GM23338 (cell line): ENCODE data around the gene MTHFS. TPM values are rescaled to one million over a fixed set of nuclear protein-coding genes. Genes with fewer than 3 reads are reported as not detected.

Source experiments
- ATAC-seq: fragments of 200-7000 bp; cut with Tn5 transposase; 3 replicates; pipeline ENCODE4 v1.9.1; 2020
- DNase-seq: peaks from one replicate; pipeline ENCODE4 v3.0.0-alpha.2; 2015; ENCODE audit warnings: low spot score
- H2AFZ ChIP-seq: fragments of 200-600 bp; sonication (generic); 2 replicates; pipeline ENCODE4 v1.8.0; 2016; ENCODE audit warnings: antibody characterized with exemption, mild to moderate bottlenecking, moderate library complexity
- H3F3A ChIP-seq: fragments of 200-600 bp; sonication (generic); replicated peaks from 2 replicates; pipeline ENCODE4 v1.8.0; 2017; ENCODE audit warnings: antibody characterized with exemption, mixed run types, low read depth
- H3K27ac ChIP-seq: fragments of 200-600 bp; sonication (generic); 2 replicates; pipeline ENCODE4 v1.6.1; 2016; ENCODE audit warnings: low read depth
- H3K27me3 ChIP-seq: fragments of 200-600 bp; sonication (generic); 2 replicates; pipeline ENCODE4 v1.8.0; 2016; ENCODE audit warnings: mild to moderate bottlenecking, mixed run types, moderate library complexity; ENCODE audit not compliant: insufficient read depth
- H3K36me3 ChIP-seq: fragments of 200-600 bp; sonication (generic); 2 replicates; pipeline ENCODE4 v1.8.0; 2016; ENCODE audit warnings: mild to moderate bottlenecking; ENCODE audit not compliant: insufficient read depth
- H3K4me1 ChIP-seq: fragments of 200-600 bp; sonication (generic); 2 replicates; pipeline ENCODE4 v1.8.0; 2016; ENCODE audit warnings: mild to moderate bottlenecking, moderate library complexity; ENCODE audit not compliant: insufficient read depth
- H3K4me2 ChIP-seq: fragments of 200-600 bp; sonication (generic); 2 replicates; pipeline ENCODE4 v1.7.1; 2017; ENCODE audit warnings: mixed run types
- H3K4me3 ChIP-seq: fragments of 200-600 bp; sonication (generic); 2 replicates; pipeline ENCODE4 v1.6.1; 2016; ENCODE audit warnings: mixed run types
- H3K79me2 ChIP-seq: fragments of 200-600 bp; sonication (generic); replicated peaks from 2 replicates; pipeline ENCODE4 v1.8.0; 2017; ENCODE audit warnings: mild to moderate bottlenecking; ENCODE audit not compliant: insufficient read depth
- H3K9me2 ChIP-seq: fragments of 200-600 bp; sonication (generic); 2 replicates; pipeline ENCODE4 v1.8.0; 2017; ENCODE audit not compliant: insufficient read depth
- H4K20me1 ChIP-seq: fragments of 200-600 bp; sonication (generic); replicated peaks from 2 replicates; pipeline ENCODE4 v1.8.0; 2017; ENCODE audit warnings: mild to moderate bottlenecking; ENCODE audit not compliant: insufficient read depth
- H3K27ac Mint-ChIP-seq: 2 replicates; pipeline ENCODE4 v1.8.0; 2020; ENCODE audit warnings: inconsistent platforms, mild to moderate bottlenecking, moderate library complexity, mixed read lengths
- H3K27me3 Mint-ChIP-seq: 3 replicates; pipeline ENCODE4 v1.8.0; 2022; ENCODE audit warnings: low read depth, mild to moderate bottlenecking, moderate library complexity, mixed read lengths, inconsistent platforms; ENCODE audit not compliant: insufficient read depth, poor library complexity
- H3K36me3 Mint-ChIP-seq: 3 replicates; pipeline ENCODE4 v1.8.0; 2021; ENCODE audit warnings: low read depth, mild to moderate bottlenecking, inconsistent platforms, moderate library complexity, mixed read lengths
- H3K4me1 Mint-ChIP-seq: 3 replicates; pipeline ENCODE4 v1.8.0; 2020; ENCODE audit warnings: mild to moderate bottlenecking, inconsistent platforms, mixed read lengths
- H3K4me3 Mint-ChIP-seq: 3 replicates; pipeline ENCODE4 v1.8.0; 2021; ENCODE audit warnings: moderate library complexity, mild to moderate bottlenecking, inconsistent platforms, mixed read lengths
- H3K9me3 Mint-ChIP-seq: 3 replicates; pipeline ENCODE4 v1.8.0; 2020; ENCODE audit warnings: moderate library complexity, mild to moderate bottlenecking, inconsistent platforms, mixed read lengths
- CREB1 ChIP-seq: fragments of 250-450 bp; sonication (Bioruptor Pico); IDR thresholded peaks from 2 replicates; pipeline ENCODE4 v1.5.0; 2020; ENCODE audit warnings: low read depth, mild to moderate bottlenecking, moderate library complexity
- CTCF ChIP-seq, 2 experiments: fragments of 200-600 bp in 1 of 2; sonication (generic) in 1 of 2; conservative IDR thresholded peaks; 2 replicates each; pipeline versions ENCODE4 v1.5.1 to v1.6.1; 2016 to 2017; ENCODE audit warnings: antibody characterized with exemption in 2 of 2, low read depth in 2 of 2, mild to moderate bottlenecking in 2 of 2, moderate library complexity in 1 of 2
- ETS1 ChIP-seq: IDR thresholded peaks from 2 replicates; pipeline ENCODE4 v1.6.1; 2016; ENCODE audit warnings: antibody characterized with exemption
- EZH2 ChIP-seq: fragments of 200-600 bp; sonication (generic); IDR thresholded peaks from one replicate; pipeline ENCODE4 v1.8.0; 2017; ENCODE audit warnings: antibody characterized with exemption, mild to moderate bottlenecking, low read depth; ENCODE audit not compliant: unreplicated experiment
- EZH2phosphoT487 ChIP-seq: fragments of 200-600 bp; sonication (generic); IDR thresholded peaks from one replicate; pipeline ENCODE4 v1.8.1; 2018; ENCODE audit warnings: antibody characterized with exemption; ENCODE audit not compliant: unreplicated experiment
- NANOG ChIP-seq: IDR thresholded peaks from 2 replicates; pipeline ENCODE4 v1.6.1; 2016; ENCODE audit warnings: antibody characterized with exemption, borderline replicate concordance
- POLR2AphosphoS5 ChIP-seq: IDR thresholded peaks from 2 replicates; pipeline ENCODE4 v1.6.1; 2016; ENCODE audit warnings: antibody characterized with exemption, low read depth
- REST ChIP-seq: IDR thresholded peaks from one replicate; pipeline ENCODE4 v1.6.1; 2018; ENCODE audit warnings: antibody characterized with exemption; ENCODE audit not compliant: unreplicated experiment
- STAT1 ChIP-seq: IDR thresholded peaks from one replicate; pipeline ENCODE4 v1.6.1; 2016; ENCODE audit warnings: antibody characterized with exemption; ENCODE audit not compliant: unreplicated experiment
- ZNF114 ChIP-seq: fragments of 250-450 bp; sonication (Bioruptor Pico); IDR thresholded peaks from 2 replicates; pipeline ENCODE4 v1.5.0; 2020; ENCODE audit warnings: mild to moderate bottlenecking, moderate library complexity
- ZNF331 ChIP-seq: fragments of 250-450 bp; sonication (Bioruptor Pico); IDR thresholded peaks from 2 replicates; pipeline ENCODE4 v1.5.0; 2020; ENCODE audit warnings: low read depth, mild to moderate bottlenecking, moderate library complexity
- ZNF462 ChIP-seq: fragments of 250-450 bp; sonication (Bioruptor Pico); IDR thresholded peaks from 2 replicates; pipeline ENCODE4 v1.5.0; 2020; ENCODE audit warnings: mild to moderate bottlenecking, moderate library complexity
- polyA plus RNA-seq: library from polyadenylated mRNA; unstranded; fragments of >200 nt; fragmentation: Nextera tagmentation; extraction: Ambion mirVana; gene quantifications from 2 replicates; pipeline ENCODE4 v1.2.1, GENCODE V29; 2016
- total RNA-seq: library from RNA; depleted of rRNA; stranded (reverse); fragments of >200 nt; shearing (Covaris generic); gene quantifications from 2 replicates; pipeline ENCODE4 v1.2.3, GENCODE V29; 2014

The MTHFS gene
- total and polyA plus RNA-seq, 2 experiments from 2014 or later, result 33.2 to 62.0 TPM

GRCh38 chr15:79844221-79844620, 52.6 kb downstream of the MTHFS start (continued):
- TF ChIP-seq CTCF (conservative IDR thresholded peaks at IDR 0.05; ENCODE audit: low read depth in 2 of 2) (no peak), CREB1 (CRISPR knock-in tag) (no peak)

GRCh38 chr15:79837846-79838245, 59.0 kb downstream of the MTHFS start:
- TF ChIP-seq ZNF462, result no peak
- TF ChIP-seq NANOG, result no peak
- TF ChIP-seq STAT1, result no peak
- TF ChIP-seq ETS1, result no peak
- no peak for TF ChIP-seq ZNF331 (CRISPR knock-in tag)
- TF ChIP-seq EZH2phosphoT487, result no peak
- TF ChIP-seq EZH2, result no peak
- no peak for TF ChIP-seq ZNF114
- no peak for TF ChIP-seq REST
- no peak for TF ChIP-seq POLR2AphosphoS5
- no peaks in the 10 kb centered on the region for H3K9me3 Mint-ChIP-seq
- Histone ChIP-seq H3K27me3 (no peaks in the 10 kb centered on the region), H4K20me1 (no peaks in the 10 kb centered on the region), H3F3A (no peaks in the 10 kb centered on the region), H3K27ac (no peak overlapping the region), H3K79me2 (no peaks in the 10 kb centered on the region), H2AFZ (no peak overlapping the region), H3K4me2 (no peak overlapping the region), H3K4me3 (no peak overlapping the region), H3K9me2 (no peaks in the 10 kb centered on the region), H3K36me3 (no peaks in the 10 kb centered on the region), H3K4me1 (no peaks in the 10 kb centered on the region)
- no peak for ATAC-seq
- H3K36me3 Mint-ChIP-seq, result peaks cover 27% of the 10 kb centered on the region
- peaks cover 2% of the 10 kb centered on the region; the same call in 1 of the 3 replicates for H3K4me1 Mint-ChIP-seq
- no peak overlapping the region for H3K4me3 Mint-ChIP-seq
- no peak overlapping the region for H3K27ac Mint-ChIP-seq
- H3K27me3 Mint-ChIP-seq, result peaks cover 2% of the 10 kb centered on the region
- DNase-seq, result no peak
